Aorta (tissue), 5 donors: ENCODE data around the gene SMYD1. TPM values are rescaled to one million over a fixed set of nuclear protein-coding genes. Genes with fewer than 3 reads are reported as not detected.

Source experiments
- ATAC-seq: fragments of 200-7000 bp; cut with Tn5 transposase; one replicate; pipeline ENCODE4 v1.9.1; 2022; ENCODE audit warnings: moderate library complexity; ENCODE audit not compliant: low FRiP score
- DNase-seq, 2 donors: peaks; one replicate each; pipeline ENCODE4 v3.0.0-alpha.2; 2020
- H3K27ac ChIP-seq, 2 donors: one replicate each; pipeline ENCODE4 v1.5.1; 2013; ENCODE audit warnings: low read length in 2 of 2, mild to moderate bottlenecking in 2 of 2, moderate library complexity in 2 of 2, control low read depth in 1 of 2, inconsistent platforms in 1 of 2, low read depth in 1 of 2
- H3K27me3 ChIP-seq, 2 donors: one replicate each; pipeline ENCODE4 v1.6.1; 2013; ENCODE audit warnings: control low read depth in 1 of 2, low read length in 1 of 2, mild to moderate bottlenecking in 1 of 2, moderate library complexity in 1 of 2; ENCODE audit not compliant: insufficient read depth in 2 of 2, control insufficient read depth in 1 of 2
- H3K36me3 ChIP-seq, 2 donors: one replicate each; pipeline ENCODE4 v1.6.1; 2013; ENCODE audit warnings: control low read depth in 1 of 2, low read length in 1 of 2, mild to moderate bottlenecking in 1 of 2; ENCODE audit not compliant: insufficient read depth in 2 of 2, control insufficient read depth in 1 of 2
- H3K4me1 ChIP-seq, 2 donors: one replicate each; pipeline ENCODE4 v1.6.1; 2013; ENCODE audit warnings: low read length in 2 of 2, control low read depth in 1 of 2, mild to moderate bottlenecking in 1 of 2, moderate library complexity in 1 of 2; ENCODE audit not compliant: insufficient read depth in 2 of 2, control insufficient read depth in 1 of 2
- H3K4me3 ChIP-seq, 2 donors: one replicate each; pipeline ENCODE4 v1.5.1; 2013; ENCODE audit warnings: low read length in 2 of 2, control low read depth in 1 of 2, mild to moderate bottlenecking in 1 of 2
- H3K9me3 ChIP-seq: one replicate; pipeline ENCODE4 v1.6.1; 2013; ENCODE audit warnings: mild to moderate bottlenecking, low read length; ENCODE audit not compliant: control insufficient read depth
- WGBS, 2 donors: extraction: QIAGEN DNeasy Blood & Tissue Kit; methylation state at CpG; one replicate each; pipeline ENCODE4 v1.1.7; 2013; 5-methylcytosine and 5-hydroxymethylcytosine counted together
- intact Hi-C, 2 donors: fragments of 100-400 bp; cut with DNase I; formaldehyde crosslinking; loops; one replicate each; pipeline versions ENCODE4 v1.14.2 to v1.15.0; 2022
- polyA plus RNA-seq, 2 donors: library from polyadenylated mRNA; stranded (reverse); fragments of 200-250 nt; gene quantifications; one replicate each; pipeline ENCODE4 v1.2.3, GENCODE V29; 2013
- total RNA-seq, 2 donors: library from RNA; stranded (reverse); fragmentation: NEBNext Ultra II Directional; extraction: Animal tissue kit (Norgen Biotek cat#: 25700); gene quantifications; one replicate each; pipeline ENCODE4 v1.2.1, GENCODE V29; 2021
- donor health status: healthy with polysubstance abuse.
- donor health status: Bipolar disorder and iron deficiency.
- donor health status: DM: no; HTN: no; CAD: no.
- donor health status: DM: no; HTN: no; CAD: no.
- donor health status: DM: yes; HTN: yes; CAD: no.

SMYD1 gene
- total and polyA plus RNA-seq, 4 donors, result under 0.01 TPM; not detected in 3

GRCh38 chr2:88061295-88061694, 6.3 kb upstream of the SMYD1 start:
- no peaks in the 10 kb centered on the region for H3K9me3 ChIP-seq
- H3K27ac ChIP-seq, result no peak overlapping the region
- ATAC-seq (no peak), DNase-seq (no peak)
- no peaks in the 10 kb centered on the region for H3K36me3 ChIP-seq
- intact Hi-C loops, result loop anchor here in 1 of 2 donors (2.0 kb wide), 1 partner anchor 126 kb away; no protein-coding TSS in a partner anchor
- WGBS, 2 donors, result 92 to 95% methylated on average over 3 of the region's 3 CpGs
- no peak overlapping the region for H3K4me3 ChIP-seq
- H3K4me1 ChIP-seq, result no peaks in the 10 kb centered on the region
- no peaks in the 10 kb centered on the region for H3K27me3 ChIP-seq

DNA sequence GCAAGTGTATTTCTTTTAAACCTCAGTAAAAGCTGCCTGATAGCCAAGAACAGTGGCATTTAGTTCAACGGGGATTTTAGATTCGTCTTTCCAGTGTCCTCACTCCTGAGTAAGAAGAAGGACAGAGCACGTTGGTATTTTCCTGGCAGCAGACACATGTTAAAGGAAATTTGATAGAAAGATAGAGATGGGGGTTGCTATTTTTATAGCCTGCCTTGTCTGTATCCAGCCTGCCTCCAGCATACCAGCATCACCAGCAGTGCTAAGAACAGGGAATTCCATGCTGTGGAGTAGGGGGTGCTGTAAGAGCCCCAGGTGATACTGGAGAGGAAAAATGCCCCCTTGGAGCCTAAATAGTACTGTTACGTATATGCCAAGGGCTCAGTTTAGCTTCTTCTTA, 1.1 kb upstream of the SMYD1 start:
- no peak for ATAC-seq

GRCh38 chr2:88067189-88067588, 436 bp upstream of the SMYD1 start:
- Histone ChIP-seq H3K4me3 (no peak overlapping the region), H3K27ac (no peak overlapping the region), H3K36me3 (no peaks in the 10 kb centered on the region), H3K9me3 (no peaks in the 10 kb centered on the region), H3K4me1 (no peaks in the 10 kb centered on the region), H3K27me3 (no peaks in the 10 kb centered on the region)
- ATAC-seq, result no peak
- intact Hi-C loops, result no loop called here
- DNase-seq, result no peak
- WGBS, 2 donors, result 69 to 72% methylated on average over 5 of the region's 5 CpGs

More for the DNA sequence above, 1.1 kb upstream of the SMYD1 start:
- Histone ChIP-seq H3K27me3 (no peaks in the 10 kb centered on the region), H3K36me3 (no peaks in the 10 kb centered on the region), H3K4me1 (no peaks in the 10 kb centered on the region), H3K4me3 (no peak overlapping the region), H3K27ac (no peak overlapping the region), H3K9me3 (no peaks in the 10 kb centered on the region)
- no peak for DNase-seq
- intact Hi-C loops, result no loop called here
- WGBS, 2 donors, result 39 to 40% methylated on average over 4 of the region's 4 CpGs

DNA sequence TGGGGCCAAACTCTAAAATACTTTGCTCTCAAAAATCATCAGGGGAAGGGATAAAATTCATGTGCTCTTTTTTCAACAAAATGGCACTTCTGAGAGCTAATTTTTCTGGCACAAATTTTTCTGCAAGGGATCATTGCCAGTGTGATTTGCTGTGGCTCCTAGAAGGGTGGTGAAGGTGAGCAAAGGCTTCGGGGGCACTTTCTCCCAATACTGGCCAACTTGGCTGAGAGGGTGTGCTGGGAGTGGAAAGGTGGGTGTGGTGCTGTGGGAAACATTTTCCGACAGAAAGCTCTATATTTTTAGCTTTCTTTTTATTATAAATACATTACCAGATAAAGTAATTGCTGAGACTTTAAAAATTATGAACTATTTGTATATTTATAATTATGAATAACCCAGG, 419 bp downstream of the SMYD1 start:
- no peaks in the 10 kb centered on the region for H3K36me3 ChIP-seq
- H3K9me3 ChIP-seq, result no peaks in the 10 kb centered on the region
- H3K27ac ChIP-seq, result no peak overlapping the region
- no peaks in the 10 kb centered on the region for H3K4me1 ChIP-seq
- ATAC-seq (no peak), DNase-seq (no peak)
- no peaks in the 10 kb centered on the region for H3K27me3 ChIP-seq
- intact Hi-C loops, result no loop called here
- WGBS, 2 donors, result 34 to 45% methylated on average over 2 of the region's 2 CpGs
- H3K4me3 ChIP-seq, result no peak overlapping the region

- no peaks in the 10 kb centered on the region for H3K4me1 ChIP-seq
- no peak for ATAC-seq
- H3K27ac ChIP-seq, result no peak overlapping the region
- H3K4me3 ChIP-seq, result no peak overlapping the region
- no peaks in the 10 kb centered on the region for H3K36me3 ChIP-seq
- peaks cover under 1% of the 10 kb centered on the region for H3K9me3 ChIP-seq
- DNase-seq, result no peak
- no peaks in the 10 kb centered on the region for H3K27me3 ChIP-seq
- intact Hi-C loops, result no loop called here
Observed at GRCh38 chr2:88069117-88069516, 1.5 kb downstream of the SMYD1 start.

DNA sequence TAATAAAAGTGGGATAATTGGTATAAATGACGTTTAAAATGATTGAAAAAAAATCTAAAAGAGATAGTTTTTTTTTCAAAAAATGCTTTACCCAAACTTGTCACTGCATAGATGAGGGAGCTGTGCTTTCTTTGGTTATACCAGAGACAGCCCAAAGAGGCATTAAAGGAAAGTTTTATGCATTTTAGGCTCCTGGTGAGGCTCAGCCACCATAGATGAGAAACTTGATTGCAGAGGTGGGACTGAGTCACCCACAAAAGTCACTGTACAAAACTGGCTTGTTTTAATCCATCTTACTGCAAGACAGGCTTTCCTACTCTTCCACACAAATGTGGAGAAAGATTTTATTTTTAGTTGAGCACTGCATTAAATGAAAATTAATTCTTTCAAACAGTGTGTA, 2.4 kb downstream of the SMYD1 start:
- Histone ChIP-seq H3K4me3 (no peak overlapping the region), H3K4me1 (no peaks in the 10 kb centered on the region), H3K27me3 (no peaks in the 10 kb centered on the region), H3K27ac (no peak overlapping the region), H3K36me3 (no peaks in the 10 kb centered on the region), H3K9me3 (peaks cover 1% of the 10 kb centered on the region)
- no peak for ATAC-seq
- intact Hi-C loops, result no loop called here
- WGBS, 2 donors, result 69 to 77% methylated on average over 1 of the region's 1 CpG
- no peak for DNase-seq

- intact Hi-C loops, result no loop called here
- H3K4me3 ChIP-seq, result no peak overlapping the region
- no peaks in the 10 kb centered on the region for H3K36me3 ChIP-seq
Observed at GRCh38 chr2:88071365-88071764, 3.7 kb downstream of the SMYD1 start.

GRCh38 chr2:88074150-88074549, 6.5 kb downstream of the SMYD1 start:
- no peak for ATAC-seq
- Histone ChIP-seq H3K9me3 (peaks cover 1% of the 10 kb centered on the region), H3K4me1 (no peaks in the 10 kb centered on the region), H3K27ac (no peak overlapping the region), H3K4me3 (no peak overlapping the region), H3K27me3 (no peaks in the 10 kb centered on the region), H3K36me3 (no peaks in the 10 kb centered on the region)
- intact Hi-C loops, result no loop called here
- DNase-seq, result no peak

More at GRCh38 chr2:88071365-88071764, 3.7 kb downstream of the SMYD1 start:
- Histone ChIP-seq H3K27me3 (no peaks in the 10 kb centered on the region), H3K9me3 (peaks cover 1% of the 10 kb centered on the region), H3K27ac (no peak overlapping the region), H3K4me1 (no peaks in the 10 kb centered on the region)
- DNase-seq, result no peak
- WGBS, 2 donors, result 94 to 97% methylated on average over 2 of the region's 2 CpGs
- ATAC-seq, result no peak

GRCh38 chr2:88074854-88075292, 7.2 kb downstream of the SMYD1 start:
- Histone ChIP-seq H3K27ac (no peak overlapping the region), H3K27me3 (no peaks in the 10 kb centered on the region), H3K4me1 (no peaks in the 10 kb centered on the region), H3K36me3 (no peaks in the 10 kb centered on the region), H3K4me3 (no peak overlapping the region), H3K9me3 (peaks cover 1% of the 10 kb centered on the region)
- WGBS, 2 donors, result 16 to 24% methylated on average over 4 of the region's 4 CpGs
- ATAC-seq (no peak), DNase-seq (no peak)
- intact Hi-C loops, result no loop called here
